PC-3 (cell line): ENCODE data around the gene DENR. TPM values are rescaled to one million over a fixed set of nuclear protein-coding genes. Genes with fewer than 3 reads are reported as not detected.

Experiments used
- ATAC-seq: fragments of 200-7000 bp; cut with Tn5 transposase; 2 replicates; pipeline ENCODE4 v1.9.1; 2020; ENCODE audit warnings: mild to moderate bottlenecking, moderate library complexity
- BruUV-seq: library from RNA; stranded (reverse); fragments of 400-500 nt; replicated peaks from 2 replicates; lab custom pipeline; 2021; lab: Mats Ljungman, UMichigan
- CTCF ChIA-PET: fragments of 300-600 bp; sonication (Branson Sonifier 250); formaldehyde crosslinking; loops from one replicate; lab custom pipeline; 2022; ENCODE audit warnings: antibody characterized with exemption; lab: Charles Lee
- POLR2A ChIA-PET: fragments of 300-600 bp; sonication (Branson Sonifier 250); formaldehyde crosslinking; loops from one replicate; lab custom pipeline; 2022; ENCODE audit warnings: antibody characterized with exemption; ENCODE audit not compliant: unreplicated experiment; lab: Charles Lee
- DNase-seq: peaks from one replicate; pipeline ENCODE4 v3.0.0-alpha.2; 2015
- H2AFZ ChIP-seq: fragments of 300-600 bp; sonication (generic); 2 replicates; pipeline ENCODE4 v1.6.0; 2016; ENCODE audit warnings: antibody characterized with exemption, low read length
- H3F3A ChIP-seq: fragments of 300-600 bp; sonication (generic); one replicate; pipeline ENCODE4 v1.6.0; 2017; ENCODE audit warnings: antibody characterized with exemption, low read length, control low read depth, mild to moderate bottlenecking; ENCODE audit not compliant: unreplicated experiment
- H3K27ac ChIP-seq: fragments of 300-600 bp; sonication (generic); 2 replicates; pipeline ENCODE4 v1.5.1; 2016; ENCODE audit warnings: mild to moderate bottlenecking, low read length
- H3K27me3 ChIP-seq: fragments of 300-600 bp; sonication (generic); 2 replicates; pipeline ENCODE4 v1.6.1; 2016; ENCODE audit warnings: low read length, mixed read lengths
- H3K36me3 ChIP-seq: fragments of 300-600 bp; sonication (generic); 2 replicates; pipeline ENCODE4 v1.6.1; 2016; ENCODE audit warnings: low read depth, mixed run types, low read length, mixed read lengths
- H3K4me1 ChIP-seq: fragments of 300-600 bp; sonication (generic); 2 replicates; pipeline ENCODE4 v1.5.1; 2016; ENCODE audit warnings: low read length; ENCODE audit not compliant: insufficient read depth
- H3K4me2 ChIP-seq: fragments of 300-600 bp; sonication (generic); 2 replicates; pipeline ENCODE4 v1.6.0; 2016; ENCODE audit warnings: low read length
- H3K4me3 ChIP-seq: fragments of 300-600 bp; sonication (generic); 2 replicates; pipeline ENCODE4 v1.5.1; 2016; ENCODE audit warnings: mild to moderate bottlenecking, low read length, mixed read lengths
- H3K79me2 ChIP-seq: fragments of 300-600 bp; sonication (generic); 2 replicates; pipeline ENCODE4 v1.6.1; 2017; ENCODE audit warnings: low read length, mixed read lengths
- H3K9ac ChIP-seq: fragments of 300-600 bp; sonication (generic); 2 replicates; pipeline ENCODE4 v1.6.0; 2016; ENCODE audit warnings: mild to moderate bottlenecking, low read length
- H3K9me2 ChIP-seq: fragments of 300-600 bp; sonication (generic); replicated peaks from 2 replicates; pipeline ENCODE4 v1.6.1; 2016; ENCODE audit warnings: mixed run types, low read length, mixed read lengths
- H3K9me3 ChIP-seq: fragments of 300-600 bp; sonication (generic); 2 replicates; pipeline ENCODE4 v1.6.1; 2016; ENCODE audit warnings: low read length, mixed read lengths
- H4K20me1 ChIP-seq: fragments of 300-600 bp; sonication (generic); 2 replicates; pipeline ENCODE4 v1.6.1; 2016; ENCODE audit warnings: low read length, mixed read lengths
- CTCF ChIP-seq: fragments of 300-600 bp; sonication (generic); conservative IDR thresholded peaks from 2 replicates; pipeline ENCODE4 v1.5.1; 2017; ENCODE audit warnings: antibody characterized with exemption, low read depth, mild to moderate bottlenecking, low read length
- EZH2 ChIP-seq: fragments of 300-600 bp; sonication (generic); IDR thresholded peaks from one replicate; pipeline ENCODE4 v1.6.1; 2017; ENCODE audit warnings: antibody characterized with exemption, mild to moderate bottlenecking, low read length; ENCODE audit not compliant: unreplicated experiment
- EZH2phosphoT487 ChIP-seq: fragments of 300-600 bp; sonication (generic); IDR thresholded peaks from 2 replicates; pipeline ENCODE4 v1.6.1; 2018; ENCODE audit warnings: mild to moderate bottlenecking, antibody characterized with exemption, low read length, borderline replicate concordance
- intact Hi-C: fragments of 100-400 bp; cut with micrococcal nuclease; formaldehyde crosslinking; loops from 2 replicates; pipeline ENCODE4 v1.9.0; 2023
- total RNA-seq: library from RNA; depleted of rRNA; stranded (reverse); fragments of >200 nt; gene quantifications from 2 replicates; pipeline ENCODE4 v1.2.3, GENCODE V29; 2014

The DENR gene
- total RNA-seq, 1 experiment from 2014 or later: 91.9 TPM

DNA sequence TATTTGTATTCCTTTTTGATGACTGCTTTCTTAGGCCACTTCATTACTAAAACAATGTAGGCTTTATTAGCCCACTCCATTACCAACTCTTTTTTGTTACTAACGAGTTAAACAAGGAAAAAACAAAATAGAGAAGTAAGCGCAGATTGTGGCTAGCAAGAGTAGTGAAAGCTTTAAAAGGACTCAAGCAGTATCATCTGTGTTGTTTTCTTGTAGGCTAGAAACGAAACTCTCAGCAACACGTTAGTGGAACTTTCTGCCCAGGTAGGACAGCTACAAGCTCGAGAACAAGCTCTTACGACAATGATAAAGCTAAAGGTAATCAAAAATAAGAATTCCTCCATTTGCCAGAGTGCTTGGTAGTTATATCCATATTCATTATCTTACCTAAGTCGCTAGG lies 32.9 kb downstream of the DENR start:
- ATAC-seq (no peak), DNase-seq (no peak)
- CTCF ChIA-PET: interaction anchor here (0.6 kb wide), 1 partner anchor 454 kb away, joined by 3 read pairs; no protein-coding TSS in a partner anchor
- H3K36me3 ChIP-seq: no peaks in the 10 kb centered on the region
- no peaks in the 10 kb centered on the region for H3K27me3 ChIP-seq
- no peak for TF ChIP-seq EZH2phosphoT487
- TF ChIP-seq EZH2: no peak
- TF ChIP-seq CTCF: no peak
- H3K4me3 ChIP-seq: no peak overlapping the region
- H3F3A ChIP-seq: no peaks in the 10 kb centered on the region
- intact Hi-C loops: no loop called here
- H3K9me3 ChIP-seq: no peaks in the 10 kb centered on the region
- no peak overlapping the region for H3K27ac ChIP-seq
- H3K79me2 ChIP-seq: no peaks in the 10 kb centered on the region
- H4K20me1 ChIP-seq: no peaks in the 10 kb centered on the region
- BruUV-seq: no TSS peak
- no peak overlapping the region for H2AFZ ChIP-seq
- POLR2A ChIA-PET: no interaction called here
- peaks cover 8% of the 10 kb centered on the region for H3K4me1 ChIP-seq
- H3K4me2 ChIP-seq: no peak overlapping the region
- no peaks in the 10 kb centered on the region for H3K9me2 ChIP-seq
- H3K9ac ChIP-seq: no peak overlapping the region

DNA sequence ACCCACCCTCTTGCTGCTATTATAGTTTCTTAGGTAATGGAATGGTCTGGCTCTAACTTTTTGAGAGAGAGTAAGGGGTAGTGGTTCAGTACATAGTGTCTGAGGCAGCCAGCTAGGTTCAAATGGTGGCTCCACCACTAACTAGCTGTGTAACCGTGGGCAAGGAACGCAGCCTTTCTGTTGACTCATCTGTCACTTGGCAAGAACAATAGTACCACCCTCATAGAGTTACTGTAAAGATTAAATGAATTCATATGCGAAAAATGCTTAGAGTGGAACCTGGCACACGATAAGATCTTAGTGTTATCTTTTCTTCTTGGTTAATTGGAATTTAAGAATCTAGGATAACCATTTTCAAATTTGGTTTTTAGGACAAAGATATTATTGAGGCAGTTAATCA lies 35.8 kb downstream of the DENR start:
- H2AFZ ChIP-seq: no peak overlapping the region
- H4K20me1 ChIP-seq: no peaks in the 10 kb centered on the region
- H3K79me2 ChIP-seq: no peaks in the 10 kb centered on the region
- no peaks in the 10 kb centered on the region for H3K36me3 ChIP-seq
- DNase-seq: peak; percentile 58
- H3K9ac ChIP-seq: no peak overlapping the region
- no peaks in the 10 kb centered on the region for H3F3A ChIP-seq
- ChIA-PET POLR2A (no interaction called here), CTCF (no interaction called here)
- H3K4me2 ChIP-seq: no peak overlapping the region
- BruUV-seq: no TSS peak
- no peaks in the 10 kb centered on the region for H3K27me3 ChIP-seq
- no peaks in the 10 kb centered on the region for H3K9me3 ChIP-seq
- no peak overlapping the region for H3K27ac ChIP-seq
- H3K4me1 ChIP-seq: peaks cover 8% of the 10 kb centered on the region
- H3K9me2 ChIP-seq: no peaks in the 10 kb centered on the region
- TF ChIP-seq EZH2 (no peak), CTCF (no peak), EZH2phosphoT487 (no peak)
- intact Hi-C loops: no loop called here
- no peak overlapping the region for H3K4me3 ChIP-seq
- peak; percentile 74 for ATAC-seq

- H3K36me3 ChIP-seq: no peaks in the 10 kb centered on the region
- POLR2A ChIA-PET: no interaction called here
- no peaks in the 10 kb centered on the region for H3K9me3 ChIP-seq
- intact Hi-C loops: no loop called here
- TF ChIP-seq EZH2phosphoT487 (no peak), EZH2 (no peak), CTCF (no peak)
- H3K27me3 ChIP-seq: no peaks in the 10 kb centered on the region
- H3K79me2 ChIP-seq: no peaks in the 10 kb centered on the region
- H2AFZ ChIP-seq: no peak overlapping the region
- no peak overlapping the region for H3K9ac ChIP-seq
- no peak overlapping the region for H3K4me2 ChIP-seq
- H3F3A ChIP-seq: no peaks in the 10 kb centered on the region
- no peaks in the 10 kb centered on the region for H3K9me2 ChIP-seq
- CTCF ChIA-PET: no interaction called here
- no peak overlapping the region for H3K27ac ChIP-seq
- no peaks in the 10 kb centered on the region for H4K20me1 ChIP-seq
- DNase-seq (no peak), ATAC-seq (no peak)
- no TSS peak for BruUV-seq
- H3K4me3 ChIP-seq: no peak overlapping the region
- peaks cover 8% of the 10 kb centered on the region for H3K4me1 ChIP-seq
Observed at GRCh38 chr12:122789637-122790036, 37.0 kb downstream of the DENR start.
